Measurements from ENCODE around the gene PFKFB2.

PFKFB2 gene

DNA sequence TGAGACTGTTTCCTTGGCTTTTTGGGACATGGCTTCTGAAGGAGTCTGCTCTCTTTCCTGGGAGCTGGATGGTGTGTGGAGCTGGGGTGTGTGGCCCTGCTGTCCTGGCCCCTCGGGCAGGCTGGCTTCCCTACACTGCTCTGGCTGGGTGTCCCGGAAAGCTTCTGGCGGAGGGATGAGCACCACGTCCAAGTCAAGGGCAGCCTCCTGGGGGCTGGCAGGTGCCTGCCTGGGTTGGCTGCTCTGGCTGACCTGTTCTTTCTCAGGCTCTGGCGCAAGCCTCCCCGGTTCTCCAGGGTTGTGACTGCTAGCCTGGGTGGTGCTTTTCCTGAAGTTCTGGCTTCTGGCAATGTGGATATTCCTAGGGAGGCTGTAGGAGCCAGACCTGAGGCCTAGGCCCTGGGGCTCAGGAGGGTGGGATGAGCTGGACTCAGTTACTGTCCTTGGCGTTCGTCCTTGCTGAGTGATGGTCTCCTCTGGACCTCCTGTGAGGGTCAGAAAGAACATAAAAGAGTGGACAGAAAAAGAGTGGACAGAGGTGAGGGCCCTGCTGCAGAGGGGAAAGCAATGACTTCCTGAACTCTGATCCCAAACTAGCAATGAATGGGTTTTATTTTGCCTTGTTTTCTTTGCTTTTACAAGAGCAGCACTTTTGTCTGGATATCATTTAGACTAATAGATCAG is 29.9 kb upstream of the PFKFB2 start:
- DNase-seq: no peak

DNA sequence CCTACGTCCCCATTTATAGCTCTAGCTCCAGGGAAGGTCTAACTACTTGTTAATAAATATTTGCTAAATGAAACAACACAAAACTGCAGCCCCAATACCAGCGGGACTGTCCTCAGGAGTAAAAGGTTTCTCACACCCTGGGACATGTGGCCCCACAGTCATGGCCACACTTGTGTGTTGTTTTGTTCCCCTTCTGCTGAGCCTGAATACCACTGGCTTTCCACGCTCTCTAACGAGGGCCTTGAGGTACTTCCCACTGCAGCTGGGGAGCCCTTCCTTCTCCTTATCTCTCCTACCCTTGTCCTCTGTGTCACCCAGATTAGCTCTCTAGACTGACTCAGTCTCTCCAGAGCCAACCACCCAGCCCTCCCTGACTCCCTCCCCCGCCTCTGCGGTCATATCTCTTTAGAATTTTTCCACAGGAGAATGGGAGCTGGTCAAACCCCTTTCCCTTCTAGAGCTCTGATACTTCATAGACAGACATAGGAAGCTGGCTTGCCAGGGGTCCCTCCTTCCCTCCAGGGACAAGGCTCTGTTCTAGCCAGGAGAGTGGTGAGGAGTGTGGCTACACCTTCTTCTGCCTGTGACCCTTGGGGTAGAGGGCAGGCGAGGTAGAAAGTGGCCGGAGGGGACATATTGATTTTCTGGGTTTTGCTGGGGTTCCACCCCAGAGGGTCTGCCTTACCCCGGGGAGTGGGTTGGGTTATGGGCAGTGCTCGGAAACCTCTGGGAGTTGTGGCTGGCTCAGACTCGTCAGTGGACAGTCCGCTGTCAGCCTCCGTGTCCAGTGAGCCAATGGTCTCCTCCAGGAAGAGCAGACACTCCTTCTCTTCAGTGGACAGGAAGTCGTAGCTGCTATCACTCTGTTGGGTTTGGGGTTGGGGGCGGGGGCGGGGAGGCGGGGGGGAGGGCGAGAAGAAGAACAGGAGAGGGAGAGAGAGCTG is 28.6 kb upstream of the PFKFB2 start:
- no peak for DNase-seq

DNA sequence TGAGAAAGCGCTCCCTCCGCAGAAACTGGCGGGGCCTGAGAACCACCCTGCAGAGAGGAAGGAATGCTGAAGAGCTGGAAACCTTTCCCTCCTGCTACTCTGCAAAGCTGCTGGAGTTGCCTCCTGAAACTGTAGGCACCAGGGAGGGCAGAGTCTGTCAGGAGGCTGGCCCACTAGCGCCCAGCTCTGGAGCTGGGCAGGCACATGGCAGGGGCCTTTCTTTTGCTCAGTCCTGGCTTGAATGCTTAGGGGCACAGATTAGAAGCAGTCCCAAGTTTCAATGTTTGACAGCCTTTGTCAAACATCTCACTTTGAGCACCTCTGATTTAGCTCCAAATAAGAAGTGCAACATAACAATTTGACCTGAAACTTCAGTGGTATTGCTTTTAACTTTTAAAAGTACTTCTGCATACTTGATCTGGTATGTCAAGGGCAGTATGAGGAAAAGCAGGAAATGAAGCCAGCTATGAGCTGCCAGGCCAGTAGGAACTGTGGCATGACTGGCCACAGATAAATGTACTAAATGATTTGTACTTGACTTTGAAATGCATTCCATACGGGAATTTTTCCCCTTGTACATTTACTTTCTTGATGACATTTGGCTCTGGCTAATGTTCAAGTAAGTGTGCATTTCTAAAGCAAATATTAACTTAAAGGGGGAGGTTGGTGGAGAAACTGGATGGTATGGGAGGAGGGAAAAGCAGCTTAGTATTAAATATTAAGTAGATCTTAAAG is 27.8 kb upstream of the PFKFB2 start:
- DNase-seq: no peak

DNA sequence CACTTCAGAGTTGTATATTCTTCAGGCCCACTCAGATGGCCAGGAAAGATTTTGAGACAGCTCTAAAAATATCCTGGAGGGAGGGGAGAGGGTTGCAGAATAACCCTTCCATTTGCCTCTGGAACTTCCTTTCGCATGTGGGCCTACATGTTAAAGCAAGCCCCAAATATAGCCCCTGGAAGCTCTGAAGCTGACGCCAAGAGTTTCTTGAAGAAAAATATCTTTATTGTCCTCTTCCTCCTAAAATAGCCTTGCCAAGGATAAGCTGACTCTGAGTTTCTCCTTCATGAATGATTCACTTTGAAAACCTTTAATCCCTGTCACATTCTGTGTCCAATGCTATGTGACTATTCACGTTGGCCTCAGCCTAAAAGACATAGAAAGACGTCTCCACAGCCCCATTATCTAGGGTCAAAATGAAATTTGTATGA is 27.0 kb upstream of the PFKFB2 start:
- DNase-seq: no peak

DNA sequence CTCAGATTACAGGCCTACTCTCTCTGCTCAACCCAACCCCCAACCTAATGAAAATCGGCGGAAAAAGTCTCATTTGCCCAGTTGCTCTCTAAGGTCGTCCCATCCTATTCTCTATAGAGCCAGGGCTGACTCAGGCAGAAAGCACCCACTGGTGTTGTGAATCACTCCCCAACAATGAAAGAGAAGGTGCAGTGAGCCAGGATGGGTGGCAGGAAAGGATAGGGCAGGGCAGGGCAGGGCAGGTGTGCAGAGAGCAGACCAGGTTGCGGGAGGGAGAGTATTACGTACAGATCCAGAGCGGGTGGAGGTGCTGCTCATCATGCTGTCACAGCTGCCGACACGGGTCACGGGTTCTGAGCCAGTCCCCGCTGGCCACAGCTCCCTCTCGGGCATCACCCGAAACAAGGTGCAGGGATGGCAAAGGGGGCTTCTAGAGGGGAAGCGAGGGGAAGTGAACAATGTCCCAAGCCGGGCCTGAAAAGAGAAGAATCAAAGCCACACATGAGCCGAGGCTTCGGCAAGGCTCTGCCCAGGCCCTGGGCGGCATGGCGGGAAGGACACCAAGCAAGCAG is 25.8 kb upstream of the PFKFB2 start:
- DNase-seq: no peak

DNA sequence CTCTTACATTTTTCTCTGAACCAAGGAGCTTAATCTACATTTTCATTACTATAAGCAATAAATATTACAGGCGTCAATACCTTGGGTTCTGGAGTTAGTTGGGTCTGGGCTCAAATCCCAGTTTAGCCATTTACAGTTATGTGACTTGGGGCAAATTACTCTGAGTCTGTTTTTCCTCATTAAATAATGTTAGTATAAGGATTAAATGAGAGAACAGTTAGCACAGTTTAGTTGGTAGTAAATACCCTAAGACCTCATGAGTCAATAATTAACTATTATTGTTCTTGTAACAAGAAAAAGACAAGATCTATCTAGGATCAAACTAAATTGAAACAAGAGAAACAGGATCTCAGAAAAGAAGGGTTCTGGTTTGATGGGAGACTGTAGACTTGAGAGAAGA is 25.2 kb upstream of the PFKFB2 start:
- no peak for DNase-seq

DNA sequence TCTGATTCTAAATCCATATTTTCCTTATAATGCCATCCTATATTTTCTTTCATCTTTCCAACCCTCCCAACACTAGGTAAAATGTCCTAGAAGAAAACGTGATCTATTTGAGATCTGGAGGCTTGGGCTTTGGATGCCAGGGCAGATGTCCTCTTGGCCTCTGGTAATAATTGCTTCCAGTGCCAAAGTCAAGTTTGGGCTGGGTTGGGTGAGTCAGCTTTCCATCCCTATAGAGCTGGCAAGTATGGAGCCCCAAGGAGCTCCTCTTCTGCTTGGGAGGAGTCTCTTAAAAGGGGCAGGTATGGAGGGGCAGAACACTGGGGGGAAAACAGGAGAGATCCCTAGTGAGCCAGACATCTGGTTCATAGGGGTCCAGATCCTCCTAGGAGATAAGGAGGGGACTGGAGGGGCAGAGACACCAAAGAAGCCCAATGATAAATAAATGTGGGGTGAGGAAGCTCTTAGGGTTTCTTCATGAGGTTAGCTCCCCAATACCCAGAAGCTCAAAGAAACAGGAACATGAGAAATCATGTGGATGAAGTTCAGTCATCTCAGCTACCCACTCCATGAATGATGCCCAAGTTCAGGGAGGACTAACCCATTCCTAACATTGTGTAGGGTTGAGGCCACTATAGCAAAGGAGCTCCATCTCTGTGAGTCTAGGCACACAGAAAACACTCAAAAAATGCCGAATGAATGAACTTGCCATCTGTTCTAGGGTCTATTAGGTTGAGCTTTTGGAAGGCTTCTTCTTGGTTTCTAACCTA is 24.0 kb upstream of the PFKFB2 start:
- DNase-seq: peak in 1 of 2 experiments; percentile 68

DNA sequence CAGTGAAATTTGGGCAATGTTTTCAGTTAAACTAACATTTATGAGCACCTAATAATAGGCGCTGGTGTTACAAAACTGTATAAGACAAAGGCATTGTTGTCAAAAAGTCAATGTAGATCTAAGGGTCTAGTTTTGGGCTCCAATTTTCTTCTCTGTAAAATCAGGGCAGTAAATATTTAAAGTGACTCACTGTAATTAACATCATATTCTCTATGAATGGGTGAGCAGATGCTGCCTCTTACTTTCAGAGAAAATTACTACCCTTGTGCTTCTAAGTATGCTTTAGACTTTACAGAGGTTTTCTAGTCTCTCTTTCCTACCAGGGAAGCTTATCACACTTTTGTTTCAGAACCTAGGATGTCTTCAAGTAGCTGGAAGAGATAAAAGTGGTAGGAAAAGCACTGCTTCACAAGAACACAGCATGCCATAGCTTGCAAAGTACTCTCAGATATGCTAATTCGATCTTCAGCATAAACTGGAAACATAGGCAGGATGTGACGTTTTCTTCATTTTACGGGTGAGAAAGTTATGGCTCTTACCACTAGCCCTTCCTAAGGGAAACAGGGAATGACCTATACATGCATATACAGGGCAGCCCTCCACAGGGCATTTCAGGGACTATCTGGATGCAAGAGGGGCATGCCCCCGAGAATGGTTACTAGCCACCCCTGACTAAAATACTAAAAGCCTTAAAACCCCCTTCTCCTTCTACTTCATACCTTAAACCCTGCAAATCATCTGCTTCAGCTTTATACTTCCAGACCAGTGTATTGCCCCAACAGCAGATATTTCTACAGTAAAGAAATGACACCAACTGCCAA is 23.2 kb upstream of the PFKFB2 start:
- no peak for DNase-seq

DNA sequence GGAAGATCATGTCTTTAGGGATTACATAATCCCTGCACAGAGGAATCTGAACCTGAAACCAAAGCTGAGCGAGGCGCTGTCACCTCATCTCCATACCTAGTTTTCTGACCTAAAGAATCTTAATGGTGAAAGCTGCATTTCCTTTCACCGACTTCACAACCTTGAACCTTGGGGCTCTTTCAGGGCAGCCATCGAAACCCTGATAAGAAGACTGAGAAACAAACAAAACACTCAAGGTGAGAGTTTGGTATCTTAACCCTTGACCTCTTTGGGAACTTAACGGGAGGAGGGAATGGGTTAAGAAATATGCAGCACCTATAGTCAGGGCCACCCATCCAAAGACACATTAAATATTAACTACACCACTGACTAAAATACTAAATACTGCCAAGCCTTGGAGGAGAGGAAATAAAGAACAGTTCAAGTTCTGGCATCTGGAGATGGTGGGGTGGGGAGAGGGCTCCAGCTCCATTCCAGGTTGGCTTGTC is 22.5 kb upstream of the PFKFB2 start:
- DNase-seq: no peak

DNA sequence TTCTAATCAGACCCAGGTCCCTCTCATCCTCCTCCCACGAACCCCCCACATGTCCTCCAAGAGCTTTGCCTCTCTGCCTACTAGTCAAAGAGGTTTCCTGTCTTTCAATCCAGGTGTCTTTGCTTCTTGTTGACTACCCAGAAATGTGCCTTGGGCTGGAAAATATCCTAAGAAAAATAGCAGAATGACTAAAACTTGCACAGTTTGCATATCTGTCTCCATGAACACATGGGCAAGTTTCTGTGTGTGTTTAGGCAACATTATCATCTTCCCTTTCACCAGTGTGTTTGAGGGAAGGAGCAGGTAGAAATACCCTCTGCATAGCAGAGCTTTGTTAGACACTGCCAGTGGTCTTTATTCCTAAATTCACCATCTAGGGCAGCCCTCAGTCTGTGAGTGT is 22.1 kb upstream of the PFKFB2 start:
- DNase-seq: no peak

DNA sequence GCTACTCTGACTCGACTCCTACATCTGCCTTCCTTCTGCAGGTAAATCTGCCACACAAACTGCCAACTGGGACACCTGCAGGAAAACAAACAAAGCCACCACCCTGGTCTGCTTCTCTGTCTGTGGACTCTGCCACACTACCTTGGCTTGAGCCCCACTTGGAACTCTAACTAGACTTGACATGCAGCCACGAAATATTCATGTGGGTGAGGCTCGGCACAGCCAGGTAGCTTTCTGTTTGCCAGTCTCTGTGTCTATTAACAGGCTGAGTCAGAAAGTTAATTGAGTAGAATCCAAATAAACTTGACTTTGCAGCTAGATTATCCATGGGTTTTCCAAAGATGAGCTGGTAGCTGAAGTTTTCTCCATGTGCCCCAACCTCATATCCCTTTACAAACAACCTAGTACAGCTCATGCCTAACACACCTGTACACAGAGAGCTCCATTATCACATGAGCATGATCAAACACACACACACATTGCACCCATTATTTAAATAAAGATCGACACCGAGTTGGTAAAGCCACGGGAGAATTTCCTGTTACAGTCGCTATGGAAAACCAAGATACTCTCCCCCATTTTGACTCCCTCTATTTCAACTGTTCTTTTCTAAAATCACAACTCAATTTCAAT is 21.3 kb upstream of the PFKFB2 start:
- DNase-seq: no peak

DNA sequence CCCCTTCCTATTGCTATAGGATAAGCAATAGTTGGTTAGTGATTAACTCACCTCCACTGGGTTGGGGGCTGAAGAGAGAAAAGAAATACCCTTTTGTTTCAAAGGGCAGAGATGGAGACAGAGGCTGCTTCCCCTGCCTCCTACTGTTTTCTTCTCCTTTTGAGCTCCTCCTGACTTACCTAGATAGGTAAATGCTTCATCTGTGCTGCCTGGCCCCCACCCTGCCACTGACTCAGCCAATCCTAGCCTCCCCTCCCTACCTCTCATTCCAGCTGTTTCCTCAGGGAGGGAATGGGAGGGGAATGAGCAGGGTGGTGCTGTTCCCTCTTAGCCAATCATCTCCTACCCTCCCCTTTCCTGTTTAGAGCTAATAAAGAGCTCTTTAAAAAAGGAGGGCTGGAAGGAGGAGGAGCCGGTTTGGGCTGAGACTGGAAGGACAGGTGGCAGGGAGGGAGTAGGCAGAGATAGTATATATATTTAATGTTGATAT is 20.5 kb upstream of the PFKFB2 start, which contains the start of gene C1orf116:
Gene C1orf116 (minus strand): TSS at position 229 of the 490 bp plus-strand sequence. CDS start 5,158 bp downstream, outside the sequence.
- no peak for DNase-seq

DNA sequence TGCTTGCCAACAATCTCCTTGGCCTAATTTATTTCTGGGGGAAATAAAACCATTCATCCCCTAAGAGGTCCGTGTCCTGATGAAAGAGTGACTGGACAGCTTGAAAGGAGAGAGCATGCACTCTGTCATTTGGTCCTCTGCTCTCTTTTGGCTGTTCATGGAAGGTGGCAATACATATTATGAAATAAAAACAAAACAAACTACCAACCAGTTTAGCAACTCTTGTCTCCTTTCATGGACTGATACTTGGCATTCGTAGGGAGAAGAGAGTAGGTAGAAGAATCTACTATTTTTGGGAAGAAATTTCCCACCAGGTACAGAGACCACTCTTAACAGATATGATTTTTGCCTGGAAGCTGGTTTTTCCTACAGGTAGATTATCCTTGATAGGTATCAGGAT is 19.8 kb upstream of the PFKFB2 start:
- DNase-seq: no peak

DNA sequence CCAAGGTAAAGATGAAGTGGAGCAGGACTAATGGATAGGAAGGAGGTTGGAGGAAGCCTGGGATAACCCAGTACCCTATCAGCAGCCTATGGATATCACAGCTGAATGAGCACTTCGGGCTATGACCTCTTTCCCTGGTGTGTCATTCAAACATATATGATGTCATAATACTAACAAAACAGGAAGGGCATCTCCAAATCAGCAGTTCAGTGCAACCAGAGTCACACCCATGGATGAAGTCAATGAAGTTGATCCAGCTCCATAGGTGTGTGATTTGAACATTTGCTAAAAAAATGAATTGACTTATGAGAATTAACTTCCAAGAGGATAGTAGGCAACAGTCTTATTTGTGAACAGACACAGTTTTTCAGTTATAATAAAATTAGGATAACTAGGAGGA is 18.9 kb upstream of the PFKFB2 start:
- DNase-seq: no peak

DNA sequence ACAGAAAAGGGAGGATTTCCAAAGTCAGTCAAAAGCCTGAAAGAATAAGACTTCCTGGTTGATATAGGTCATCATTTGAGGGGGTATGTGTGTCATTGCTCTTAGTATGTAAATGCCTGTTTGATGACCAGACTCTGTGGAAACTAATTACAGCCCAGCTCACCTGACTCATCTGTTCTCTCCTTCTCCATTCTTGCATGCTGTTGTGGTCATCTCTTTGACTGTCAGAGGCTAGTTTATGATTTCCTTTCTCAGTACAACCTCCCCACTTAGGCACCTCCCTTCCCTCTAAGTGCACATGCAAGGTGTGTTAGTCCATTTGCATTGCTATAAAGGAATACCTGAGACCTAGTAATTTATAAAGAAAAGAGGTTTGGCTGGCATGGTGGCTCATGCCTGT is 18.1 kb upstream of the PFKFB2 start:
- no peak for DNase-seq

DNA sequence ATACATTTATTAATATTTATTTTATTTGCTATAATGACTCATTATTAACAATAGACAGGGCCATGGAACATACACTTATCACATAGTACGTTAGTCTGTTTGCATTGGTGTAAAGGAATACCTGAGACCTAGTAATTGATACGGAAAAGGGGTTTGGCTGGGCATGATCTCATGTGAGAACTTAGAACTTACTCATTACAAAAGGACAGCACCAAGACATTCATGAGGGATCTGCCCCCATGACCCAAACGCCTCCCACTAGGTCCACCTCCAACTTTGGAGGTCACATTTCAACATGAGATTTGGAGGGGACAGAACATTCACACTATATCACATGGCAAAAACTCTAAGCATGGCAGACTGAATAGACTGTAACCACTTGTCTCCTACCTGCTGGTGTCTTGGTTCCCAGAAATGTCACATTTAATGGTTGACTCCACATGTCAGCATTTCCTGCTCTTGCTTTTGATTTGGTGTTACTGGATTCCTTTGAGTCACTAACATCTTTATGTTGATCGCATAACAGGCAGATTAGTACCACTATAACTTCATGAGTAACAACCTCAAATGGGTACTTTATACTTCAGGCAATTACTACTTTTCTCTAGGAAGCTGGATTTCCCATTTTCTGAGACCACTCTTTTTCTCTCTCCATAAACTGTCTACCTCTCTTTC is 17.1 kb upstream of the PFKFB2 start:
- no peak for DNase-seq

DNA sequence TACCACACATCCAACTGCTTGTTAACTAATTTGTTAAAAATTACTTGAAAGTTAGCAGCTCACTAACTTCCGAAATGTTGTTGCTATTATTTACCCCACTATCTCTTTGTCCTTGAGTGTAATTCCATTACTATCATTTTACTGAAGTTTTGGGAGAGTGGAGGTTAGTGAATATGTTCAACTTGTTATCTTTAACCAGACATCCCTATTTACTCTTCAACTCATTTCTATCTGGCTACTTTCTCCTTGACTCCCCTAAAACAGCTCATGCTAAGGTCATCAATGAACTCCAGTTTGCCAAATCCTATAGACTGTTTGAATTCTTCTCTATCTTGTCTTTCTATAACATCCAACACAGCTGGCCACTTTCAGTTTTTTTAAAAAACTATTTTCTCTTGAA is 16.2 kb upstream of the PFKFB2 start:
- no peak for DNase-seq

DNA sequence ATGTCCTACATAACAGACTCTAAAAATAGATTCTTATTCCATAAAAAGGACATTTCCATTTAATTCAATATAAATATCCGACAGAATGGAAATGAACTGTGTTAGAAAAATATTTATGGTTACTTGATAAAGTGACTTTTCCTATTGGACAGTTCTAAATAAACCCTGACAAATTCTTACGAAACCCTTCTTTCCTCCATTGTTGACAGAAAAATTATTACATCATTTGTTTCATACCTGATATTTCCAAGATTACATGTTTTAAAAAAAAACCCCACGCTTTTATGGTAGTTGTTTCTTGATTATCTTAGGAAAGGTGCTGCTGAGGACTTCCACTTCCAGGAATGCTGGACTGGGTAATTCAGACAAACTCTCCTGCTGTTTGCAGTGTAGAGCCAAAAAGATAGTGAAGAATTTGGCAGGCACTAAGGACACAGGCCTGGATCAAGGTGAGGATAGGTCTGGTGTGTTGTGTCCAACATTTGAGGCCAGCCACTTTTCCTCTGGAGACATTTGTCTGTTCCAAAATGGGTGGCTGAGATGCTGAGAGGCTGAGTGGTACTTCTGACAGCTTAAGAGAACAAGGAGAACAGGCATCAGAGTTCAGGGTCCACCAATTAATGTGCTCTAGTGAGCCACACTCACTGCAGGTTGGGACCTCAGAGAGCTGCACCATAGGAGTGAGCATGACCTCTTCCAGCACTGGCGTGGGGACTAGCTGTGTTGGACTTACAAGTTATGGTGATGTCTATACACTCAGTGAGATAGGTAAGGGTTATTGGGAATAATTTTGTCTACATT is 13.5 kb upstream of the PFKFB2 start:
- no peak for DNase-seq

DNA sequence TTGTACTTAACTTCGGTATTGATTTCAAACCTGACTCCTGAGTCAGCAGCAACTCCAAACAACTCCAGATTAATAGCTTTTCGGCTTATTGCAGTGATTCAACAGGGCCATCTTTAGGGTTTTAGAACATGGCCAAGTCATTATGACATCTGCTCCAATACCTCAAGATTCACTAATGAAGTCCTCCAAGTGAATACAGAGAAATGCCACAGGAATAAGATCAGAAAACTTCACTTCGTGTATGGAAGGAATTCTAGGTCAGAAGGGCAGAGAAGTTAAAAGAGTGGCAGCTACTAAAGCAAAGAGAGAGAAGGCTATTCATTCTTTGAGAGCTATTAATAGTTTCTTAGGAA is 12.9 kb upstream of the PFKFB2 start:
- DNase-seq: no peak
